ENCODE measurements around the gene FAM3B. TPM values are rescaled to one million over a fixed set of nuclear protein-coding genes. Genes with fewer than 3 reads are reported as not detected.

FAM3B gene
- total RNA-seq, 1 experiment from 2014 or later: not detected

- Mint-ChIP-seq H3K9me3 (ENCODE audit: unreplicated experiment) (peaks cover 6% of the 10 kb centered on the region), H3K27me3 (ENCODE audit: insufficient read depth, unreplicated experiment) (peaks cover 47% of the 10 kb centered on the region), H3K4me1 (ENCODE audit: insufficient read depth, unreplicated experiment) (peaks cover 6% of the 10 kb centered on the region), H3K27ac (ENCODE audit: low read depth, unreplicated experiment) (no peak overlapping the region), H3K4me3 (ENCODE audit: unreplicated experiment) (no peak overlapping the region), H3K36me3 (ENCODE audit: insufficient read depth, unreplicated experiment) (no peaks in the 10 kb centered on the region)
- intact Hi-C loops (cut with micrococcal nuclease): no loop called here
- TF ChIP-seq CTCF (IDR thresholded peaks at IDR 0.05; ENCODE audit: unreplicated experiment): no peak
- no TSS peak for BruUV-seq (replicated peaks)
- no peak for DNase-seq (ENCODE audit: unreplicated experiment)
- CTCF ChIA-PET: no interaction called here
- POLR2A ChIA-PET: no interaction called here
Measured at GRCh38 chr21:41398831-41399230, 82.2 kb downstream of the FAM3B start.

- Mint-ChIP-seq H3K27ac (ENCODE audit: low read depth, unreplicated experiment) (no peak overlapping the region), H3K4me1 (ENCODE audit: insufficient read depth, unreplicated experiment) (peaks cover 6% of the 10 kb centered on the region)
Measured at GRCh38 chr21:41399246-41399800, 82.7 kb downstream of the FAM3B start.

GRCh38 chr21:41402231-41402630, 85.6 kb downstream of the FAM3B start:
- Mint-ChIP-seq H3K4me3 (ENCODE audit: unreplicated experiment) (no peak overlapping the region), H3K4me1 (ENCODE audit: insufficient read depth, unreplicated experiment) (no peaks in the 10 kb centered on the region), H3K36me3 (ENCODE audit: insufficient read depth, unreplicated experiment) (no peaks in the 10 kb centered on the region), H3K9me3 (ENCODE audit: unreplicated experiment) (no peaks in the 10 kb centered on the region), H3K27me3 (ENCODE audit: insufficient read depth, unreplicated experiment) (peaks cover 56% of the 10 kb centered on the region), H3K27ac (ENCODE audit: low read depth, unreplicated experiment) (no peak overlapping the region)
- ChIA-PET CTCF (interaction anchor here (0.6 to 0.7 kb wide), 2 partner anchors 185 to 1691 kb away, joined by 3 read pairs; no protein-coding TSS in a partner anchor), POLR2A (no interaction called here)
- intact Hi-C loops (cut with micrococcal nuclease): no loop called here
- TF ChIP-seq CTCF (IDR thresholded peaks at IDR 0.05; ENCODE audit: unreplicated experiment): no peak
- no TSS peak for BruUV-seq (replicated peaks)
- no peak for DNase-seq (ENCODE audit: unreplicated experiment)

More at GRCh38 chr21:41399246-41399800, 82.7 kb downstream of the FAM3B start:
- no peak for TF ChIP-seq CTCF (IDR thresholded peaks at IDR 0.05; ENCODE audit: unreplicated experiment)
- H3K4me3 Mint-ChIP-seq (ENCODE audit: unreplicated experiment): no peak overlapping the region
- intact Hi-C loops (cut with micrococcal nuclease): no loop called here
- POLR2A ChIA-PET: no interaction called here
- H3K27me3 Mint-ChIP-seq (ENCODE audit: insufficient read depth, unreplicated experiment): peaks cover 47% of the 10 kb centered on the region
- H3K9me3 Mint-ChIP-seq (ENCODE audit: unreplicated experiment): peaks cover 6% of the 10 kb centered on the region
- no peak for DNase-seq (ENCODE audit: unreplicated experiment)
- CTCF ChIA-PET: no interaction called here
- no TSS peak for BruUV-seq (replicated peaks)
- H3K36me3 Mint-ChIP-seq (ENCODE audit: insufficient read depth, unreplicated experiment): no peaks in the 10 kb centered on the region

GRCh38 chr21:41402796-41403195, 86.2 kb downstream of the FAM3B start:
- Mint-ChIP-seq H3K27me3 (ENCODE audit: insufficient read depth, unreplicated experiment) (peaks cover 61% of the 10 kb centered on the region), H3K36me3 (ENCODE audit: insufficient read depth, unreplicated experiment) (no peaks in the 10 kb centered on the region), H3K27ac (ENCODE audit: low read depth, unreplicated experiment) (no peak overlapping the region), H3K4me3 (ENCODE audit: unreplicated experiment) (no peak overlapping the region), H3K9me3 (ENCODE audit: unreplicated experiment) (no peaks in the 10 kb centered on the region), H3K4me1 (ENCODE audit: insufficient read depth, unreplicated experiment) (no peaks in the 10 kb centered on the region)
- no peak for DNase-seq (ENCODE audit: unreplicated experiment)
- no peak for TF ChIP-seq CTCF (IDR thresholded peaks at IDR 0.05; ENCODE audit: unreplicated experiment)
- intact Hi-C loops (cut with micrococcal nuclease): no loop called here
- no TSS peak for BruUV-seq (replicated peaks)
- ChIA-PET POLR2A (no interaction called here), CTCF (interaction anchor here (0.6 kb wide), 2 partner anchors 1053 to 1692 kb away, joined by 3 read pairs; no protein-coding TSS in a partner anchor)
